Smooth muscle cell (in vitro differentiated cells): ENCODE measurements around the gene VPS4B. TPM values are rescaled to one million over a fixed set of nuclear protein-coding genes. Genes with fewer than 3 reads are reported as not detected.
"Not testable (repeated sequence)": the region's sequence is repeated elsewhere in the genome, so short reads cannot be mapped to it uniquely, and the experiment has no call there.

Experiments
- DNase-seq: peaks from one replicate; lab custom pipeline; 2025; ENCODE audit not compliant: unreplicated experiment; lab: John Stamatoyannopoulos, UW
- H2AFZ ChIP-seq: fragments of 200-600 bp; sonication (generic); 2 replicates; pipeline ENCODE4 v1.6.0; 2016; ENCODE audit warnings: antibody characterized with exemption, low read depth, mild to moderate bottlenecking
- H3F3A ChIP-seq: fragments of 200-600 bp; sonication (generic); 2 replicates; pipeline ENCODE4 v1.6.0; 2017; ENCODE audit warnings: antibody characterized with exemption, low read depth
- H3K27ac ChIP-seq: fragments of 200-600 bp; sonication (generic); 2 replicates; pipeline ENCODE4 v1.5.1; 2016; ENCODE audit warnings: low read depth, mild to moderate bottlenecking
- H3K27me3 ChIP-seq: fragments of 200-600 bp; sonication (generic); 2 replicates; pipeline ENCODE4 v1.6.1; 2016; ENCODE audit warnings: low read depth, mild to moderate bottlenecking
- H3K36me3 ChIP-seq: fragments of 200-600 bp; sonication (generic); 2 replicates; pipeline ENCODE4 v1.5.1; 2016; ENCODE audit warnings: low read depth
- H3K4me1 ChIP-seq: fragments of 200-600 bp; sonication (generic); 2 replicates; pipeline ENCODE4 v1.5.1; 2016; ENCODE audit warnings: low read depth
- H3K4me2 ChIP-seq: fragments of 200-600 bp; sonication (generic); 2 replicates; pipeline ENCODE4 v1.6.0; 2016; ENCODE audit warnings: mild to moderate bottlenecking
- H3K4me3 ChIP-seq: fragments of 200-600 bp; sonication (generic); 2 replicates; pipeline ENCODE4 v1.5.1; 2016; ENCODE audit warnings: mild to moderate bottlenecking
- H3K79me2 ChIP-seq: fragments of 200-600 bp; sonication (generic); 2 replicates; pipeline ENCODE4 v1.6.0; 2016; ENCODE audit warnings: low read depth, mild to moderate bottlenecking
- H3K9ac ChIP-seq: fragments of 200-600 bp; sonication (generic); 2 replicates; pipeline ENCODE4 v1.6.0; 2016; ENCODE audit warnings: low read depth
- H3K9me3 ChIP-seq: fragments of 200-600 bp; sonication (generic); replicated peaks from 2 replicates; pipeline ENCODE4 v1.5.1; 2016; ENCODE audit warnings: low read depth
- H4K20me1 ChIP-seq: fragments of 200-600 bp; sonication (generic); 2 replicates; pipeline ENCODE4 v1.6.0; 2016; ENCODE audit warnings: low read depth
- WGBS: methylation state at CpG from one replicate; pipeline ENCODE4 v1.1.7; 2016; ENCODE audit warnings: low lambda C conversion rate; 5-methylcytosine and 5-hydroxymethylcytosine counted together
- polyA plus RNA-seq: library from polyadenylated mRNA; unstranded; fragments of >200 nt; fragmentation: Nextera tagmentation; extraction: Ambion mirVana; gene quantifications from 2 replicates; pipeline ENCODE4 v1.2.1, GENCODE V29; 2016
- total RNA-seq: library from RNA; depleted of rRNA; stranded (reverse); fragments of >200 nt; gene quantifications from 2 replicates; pipeline ENCODE4 v1.2.3, GENCODE V29; 2014
- TF ChIP-seq, protein P1 (sequence below): fragments of 200-600 bp; sonication (generic); IDR thresholded peaks from 2 replicates; pipeline ENCODE4 v1.5.1; 2017; ENCODE audit warnings: borderline replicate concordance, mild to moderate bottlenecking, antibody characterized with exemption; ENCODE audit not compliant: insufficient read depth, poor library complexity, severe bottlenecking

Gene VPS4B
- total and polyA plus RNA-seq, 2 experiments from 2014 or later = 21.3 to 37.4 TPM

- Histone ChIP-seq H3K36me3 (no peaks in the 10 kb centered on the region), H3K27me3 (no peaks in the 10 kb centered on the region), H3K79me2 (peaks cover 30% of the 10 kb centered on the region), H2AFZ (no peak overlapping the region), H3K27ac (peak overlapping the region; percentile 92), H3K4me2 (peak overlapping the region; percentile 95), H3K9me3 (no peaks in the 10 kb centered on the region), H3K4me1 (peaks cover 12% of the 10 kb centered on the region), H3K9ac (peak overlapping the region; percentile 91), H3K4me3 (peak overlapping the region; percentile 85), H4K20me1 (peaks cover 28% of the 10 kb centered on the region), H3F3A (no peaks in the 10 kb centered on the region)
- WGBS = 1% methylated on average over 63 of the region's 65 CpGs
- TF ChIP-seq, protein P1, sequence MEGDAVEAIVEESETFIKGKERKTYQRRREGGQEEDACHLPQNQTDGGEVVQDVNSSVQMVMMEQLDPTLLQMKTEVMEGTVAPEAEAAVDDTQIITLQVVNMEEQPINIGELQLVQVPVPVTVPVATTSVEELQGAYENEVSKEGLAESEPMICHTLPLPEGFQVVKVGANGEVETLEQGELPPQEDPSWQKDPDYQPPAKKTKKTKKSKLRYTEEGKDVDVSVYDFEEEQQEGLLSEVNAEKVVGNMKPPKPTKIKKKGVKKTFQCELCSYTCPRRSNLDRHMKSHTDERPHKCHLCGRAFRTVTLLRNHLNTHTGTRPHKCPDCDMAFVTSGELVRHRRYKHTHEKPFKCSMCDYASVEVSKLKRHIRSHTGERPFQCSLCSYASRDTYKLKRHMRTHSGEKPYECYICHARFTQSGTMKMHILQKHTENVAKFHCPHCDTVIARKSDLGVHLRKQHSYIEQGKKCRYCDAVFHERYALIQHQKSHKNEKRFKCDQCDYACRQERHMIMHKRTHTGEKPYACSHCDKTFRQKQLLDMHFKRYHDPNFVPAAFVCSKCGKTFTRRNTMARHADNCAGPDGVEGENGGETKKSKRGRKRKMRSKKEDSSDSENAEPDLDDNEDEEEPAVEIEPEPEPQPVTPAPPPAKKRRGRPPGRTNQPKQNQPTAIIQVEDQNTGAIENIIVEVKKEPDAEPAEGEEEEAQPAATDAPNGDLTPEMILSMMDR = no peak
- DNase-seq = peak; percentile 34
Observed at GRCh38 chr18:63366213-63367052, 55.8 kb downstream of the VPS4B start.

GRCh38 chr18:63365876-63366212 lies 56.4 kb downstream of the VPS4B start:
- TF ChIP-seq, protein P1 = no peak
- Histone ChIP-seq H3K9ac (peak overlapping the region; percentile 91), H3K79me2 (peaks cover 30% of the 10 kb centered on the region), H3K4me2 (peak overlapping the region; percentile 95), H3K4me3 (peak overlapping the region; percentile 85), H3K9me3 (no peaks in the 10 kb centered on the region), H3K27ac (peak overlapping the region; percentile 92), H3F3A (no peaks in the 10 kb centered on the region), H3K36me3 (no peaks in the 10 kb centered on the region), H3K27me3 (no peaks in the 10 kb centered on the region), H4K20me1 (peaks cover 28% of the 10 kb centered on the region), H2AFZ (no peak overlapping the region), H3K4me1 (peaks cover 12% of the 10 kb centered on the region)
- WGBS = 1% methylated on average over 12 of the region's 12 CpGs
- no peak for DNase-seq

GRCh38 chr18:63363951-63364350 lies 58.3 kb downstream of the VPS4B start:
- H3K79me2 ChIP-seq = peaks cover 30% of the 10 kb centered on the region
- no peaks in the 10 kb centered on the region for H3K27me3 ChIP-seq
- peaks cover 15% of the 10 kb centered on the region for H3K36me3 ChIP-seq
- H3K9me3 ChIP-seq = no peaks in the 10 kb centered on the region
- no peak overlapping the region for H3K27ac ChIP-seq
- TF ChIP-seq, protein P1 = no peak
- WGBS = 96% methylated on average over 2 of the region's 2 CpGs
- H3K4me1 ChIP-seq = peaks cover 12% of the 10 kb centered on the region
- peaks cover 28% of the 10 kb centered on the region for H4K20me1 ChIP-seq
- H3K4me3 ChIP-seq = no peak overlapping the region
- no peaks in the 10 kb centered on the region for H3F3A ChIP-seq
- H3K4me2 ChIP-seq = no peak overlapping the region
- no peak overlapping the region for H3K9ac ChIP-seq
- no peak overlapping the region for H2AFZ ChIP-seq
- DNase-seq = no peak

DNA sequence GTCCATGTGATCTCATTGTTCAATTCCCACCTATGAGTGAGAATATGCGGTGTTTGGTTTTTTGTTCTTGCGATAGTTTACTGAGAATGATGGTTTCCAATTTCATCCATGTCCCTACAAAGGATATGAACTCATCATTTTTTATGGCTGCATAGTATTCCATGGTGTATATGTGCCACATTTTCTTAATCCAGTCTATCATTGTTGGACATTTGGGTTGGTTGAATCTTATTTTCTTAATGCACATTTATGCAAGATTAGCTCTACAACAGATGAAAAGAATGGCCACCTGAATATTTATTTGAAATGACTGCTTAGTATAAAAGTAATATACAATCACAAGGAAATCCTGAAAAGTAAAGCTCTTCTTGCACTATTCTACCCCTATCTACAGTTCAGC lies 58.9 kb downstream of the VPS4B start:
- Histone ChIP-seq H3K79me2 (peaks cover 30% of the 10 kb centered on the region), H3K36me3 (peaks cover 15% of the 10 kb centered on the region), H4K20me1 (peaks cover 28% of the 10 kb centered on the region), H3K4me1 (peaks cover 12% of the 10 kb centered on the region)
- H3K27ac ChIP-seq, H2AFZ ChIP-seq, H3K9me3 ChIP-seq, H3K9ac ChIP-seq, H3K27me3 ChIP-seq, H3K4me2 ChIP-seq, DNase-seq, H3K4me3 ChIP-seq, H3F3A ChIP-seq: not testable (repeated sequence)
- WGBS = no CpG with 5 or more reads among the region's 2 CpGs
